ENCODE data around the gene SHC3. TPM values are rescaled to one million over a fixed set of nuclear protein-coding genes. Genes with fewer than 3 reads are reported as not detected.

Gene SHC3, protein sequence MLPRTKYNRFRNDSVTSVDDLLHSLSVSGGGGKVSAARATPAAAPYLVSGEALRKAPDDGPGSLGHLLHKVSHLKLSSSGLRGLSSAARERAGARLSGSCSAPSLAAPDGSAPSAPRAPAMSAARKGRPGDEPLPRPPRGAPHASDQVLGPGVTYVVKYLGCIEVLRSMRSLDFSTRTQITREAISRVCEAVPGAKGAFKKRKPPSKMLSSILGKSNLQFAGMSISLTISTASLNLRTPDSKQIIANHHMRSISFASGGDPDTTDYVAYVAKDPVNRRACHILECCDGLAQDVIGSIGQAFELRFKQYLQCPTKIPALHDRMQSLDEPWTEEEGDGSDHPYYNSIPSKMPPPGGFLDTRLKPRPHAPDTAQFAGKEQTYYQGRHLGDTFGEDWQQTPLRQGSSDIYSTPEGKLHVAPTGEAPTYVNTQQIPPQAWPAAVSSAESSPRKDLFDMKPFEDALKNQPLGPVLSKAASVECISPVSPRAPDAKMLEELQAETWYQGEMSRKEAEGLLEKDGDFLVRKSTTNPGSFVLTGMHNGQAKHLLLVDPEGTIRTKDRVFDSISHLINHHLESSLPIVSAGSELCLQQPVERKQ
- 1 to 10 TPM; 1.5 to 1.8 TPM for total RNA-seq

DNA sequence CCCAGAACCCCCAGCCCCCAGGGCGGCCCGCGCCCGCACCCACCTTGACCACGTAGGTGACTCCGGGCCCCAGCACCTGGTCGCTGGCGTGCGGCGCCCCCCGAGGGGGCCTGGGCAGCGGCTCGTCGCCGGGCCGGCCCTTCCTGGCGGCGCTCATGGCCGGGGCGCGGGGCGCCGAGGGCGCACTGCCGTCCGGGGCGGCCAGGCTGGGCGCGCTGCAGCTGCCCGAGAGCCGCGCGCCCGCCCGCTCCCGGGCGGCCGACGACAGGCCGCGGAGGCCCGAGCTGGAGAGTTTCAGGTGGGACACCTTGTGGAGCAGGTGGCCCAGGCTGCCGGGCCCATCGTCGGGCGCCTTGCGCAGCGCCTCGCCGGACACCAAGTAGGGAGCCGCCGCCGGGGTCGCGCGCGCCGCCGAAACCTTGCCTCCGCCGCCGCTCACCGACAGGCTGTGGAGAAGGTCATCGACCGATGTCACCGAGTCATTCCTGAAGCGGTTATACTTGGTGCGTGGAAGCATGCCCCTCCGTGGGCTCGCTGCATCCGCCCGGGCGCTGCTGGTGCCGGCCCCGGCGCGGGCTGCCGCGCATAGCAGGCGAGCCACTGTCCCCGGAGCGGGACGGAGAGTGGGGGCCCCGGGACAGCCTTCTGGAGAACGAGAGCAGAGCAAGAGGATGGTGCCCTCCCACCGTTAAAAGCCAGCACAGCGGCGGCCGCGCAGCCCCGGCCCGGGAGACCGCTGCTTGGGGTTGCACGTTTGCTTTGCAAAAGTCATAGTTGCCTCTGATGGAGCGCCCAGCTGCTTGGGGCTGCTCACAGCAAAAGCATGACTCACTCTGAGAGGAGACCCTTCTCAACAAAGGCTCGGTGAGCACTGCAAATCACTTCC lies at the start of gene SHC3:
Gene SHC3 (minus strand): TSS at position 875 of the 886 bp plus-strand sequence. CDS start 358 bp downstream, at position 517.
- H3K4me3 ChIP-seq = peak within 1 kb of the TSS; percentile 68
- H3K4me1 ChIP-seq (ENCODE audit: control insufficient read depth in 1 of 2, low read depth in 2 of 2) = peaks cover 18 to 31% of the 10 kb centered on the region in 2 donors
- TF ChIP-seq, protein P1, sequence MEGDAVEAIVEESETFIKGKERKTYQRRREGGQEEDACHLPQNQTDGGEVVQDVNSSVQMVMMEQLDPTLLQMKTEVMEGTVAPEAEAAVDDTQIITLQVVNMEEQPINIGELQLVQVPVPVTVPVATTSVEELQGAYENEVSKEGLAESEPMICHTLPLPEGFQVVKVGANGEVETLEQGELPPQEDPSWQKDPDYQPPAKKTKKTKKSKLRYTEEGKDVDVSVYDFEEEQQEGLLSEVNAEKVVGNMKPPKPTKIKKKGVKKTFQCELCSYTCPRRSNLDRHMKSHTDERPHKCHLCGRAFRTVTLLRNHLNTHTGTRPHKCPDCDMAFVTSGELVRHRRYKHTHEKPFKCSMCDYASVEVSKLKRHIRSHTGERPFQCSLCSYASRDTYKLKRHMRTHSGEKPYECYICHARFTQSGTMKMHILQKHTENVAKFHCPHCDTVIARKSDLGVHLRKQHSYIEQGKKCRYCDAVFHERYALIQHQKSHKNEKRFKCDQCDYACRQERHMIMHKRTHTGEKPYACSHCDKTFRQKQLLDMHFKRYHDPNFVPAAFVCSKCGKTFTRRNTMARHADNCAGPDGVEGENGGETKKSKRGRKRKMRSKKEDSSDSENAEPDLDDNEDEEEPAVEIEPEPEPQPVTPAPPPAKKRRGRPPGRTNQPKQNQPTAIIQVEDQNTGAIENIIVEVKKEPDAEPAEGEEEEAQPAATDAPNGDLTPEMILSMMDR (IDR thresholded peaks at IDR 0.05) = no peak
- no peaks in the 10 kb centered on the region for H3K36me3 ChIP-seq
- peaks cover 11% of the 10 kb centered on the region for H3K27me3 ChIP-seq (replicated peaks; ENCODE audit: insufficient read depth)
- DNase-seq (ENCODE audit: low spot score) (no peak), ATAC-seq (ENCODE audit: insufficient number of reproducible peaks, low FRiP score, low read depth) (no peak)
- H3K27ac ChIP-seq = peak within 1 kb of the TSS; percentile 59 to 62
- H3K9me3 ChIP-seq = no peaks in the 10 kb centered on the region

DNA sequence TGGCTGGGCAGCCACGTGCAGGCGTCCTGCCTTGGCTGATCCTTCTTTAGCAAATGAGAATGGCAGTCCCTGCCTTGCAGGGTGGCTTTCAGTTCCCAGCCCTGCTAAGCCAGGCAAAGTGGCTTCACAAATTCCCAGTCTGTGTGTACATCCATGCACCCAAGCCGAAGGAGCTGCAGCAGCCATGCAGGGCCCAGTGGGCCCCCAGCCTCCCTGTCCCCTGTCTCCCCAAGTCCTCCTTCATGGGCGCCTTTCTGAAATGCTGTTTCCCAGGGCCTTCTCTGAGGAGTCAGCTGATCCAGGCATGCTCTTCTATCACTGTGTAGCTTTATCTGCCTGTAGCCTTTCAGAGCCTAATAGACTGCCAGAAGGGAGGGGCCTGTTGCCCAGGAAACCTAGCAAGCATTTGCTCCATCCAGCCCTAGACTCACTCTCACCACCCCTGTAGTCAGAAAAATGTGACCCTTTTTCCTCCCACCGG lies 47.4 kb upstream of the SHC3 start:
- no peaks in the 10 kb centered on the region for H3K27me3 ChIP-seq (replicated peaks; ENCODE audit: insufficient read depth)
- H3K4me1 ChIP-seq (ENCODE audit: control insufficient read depth in 1 of 2, low read depth in 2 of 2) = no peaks in the 10 kb centered on the region
- no peak overlapping the region for H3K27ac ChIP-seq
- ATAC-seq (ENCODE audit: insufficient number of reproducible peaks, low FRiP score, low read depth) (no peak), DNase-seq (ENCODE audit: low spot score) (no peak)
- TF ChIP-seq, protein P1 (IDR thresholded peaks at IDR 0.05) = no peak
- H3K9me3 ChIP-seq = peaks cover 3% of the 10 kb centered on the region
- H3K4me3 ChIP-seq = no peak overlapping the region
- no peaks in the 10 kb centered on the region for H3K36me3 ChIP-seq

DNA sequence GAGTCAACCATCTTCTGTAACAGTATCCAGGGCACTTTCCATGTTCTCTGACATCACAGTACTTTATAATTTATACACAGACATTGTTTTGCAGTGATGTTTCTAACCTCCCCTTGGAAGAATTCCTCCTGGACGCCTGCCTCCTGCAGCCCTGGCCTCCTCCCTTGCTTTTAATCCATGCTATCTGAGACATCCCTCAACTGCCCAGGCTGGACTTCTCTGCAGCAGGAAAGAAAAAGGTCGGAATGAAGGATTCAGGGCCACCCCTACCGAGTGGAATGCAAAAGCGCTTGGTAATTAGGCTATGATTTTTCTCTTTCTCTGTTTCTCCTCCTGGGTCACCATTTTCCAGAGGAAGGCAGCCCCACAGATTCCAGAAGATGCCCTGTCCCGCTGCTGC lies 47.0 kb upstream of the SHC3 start:
- no peaks in the 10 kb centered on the region for H3K36me3 ChIP-seq
- no peaks in the 10 kb centered on the region for H3K27me3 ChIP-seq (replicated peaks; ENCODE audit: insufficient read depth)
- H3K27ac ChIP-seq = no peak overlapping the region
- H3K4me3 ChIP-seq = no peak overlapping the region
- DNase-seq (ENCODE audit: low spot score) = no peak
- H3K4me1 ChIP-seq (ENCODE audit: control insufficient read depth in 1 of 2, low read depth in 2 of 2) = no peaks in the 10 kb centered on the region
- TF ChIP-seq, protein P1 (IDR thresholded peaks at IDR 0.05) = no peak
- ATAC-seq (ENCODE audit: insufficient number of reproducible peaks, low FRiP score, low read depth) = no peak
- H3K9me3 ChIP-seq = peaks cover under 1% of the 10 kb centered on the region

DNA sequence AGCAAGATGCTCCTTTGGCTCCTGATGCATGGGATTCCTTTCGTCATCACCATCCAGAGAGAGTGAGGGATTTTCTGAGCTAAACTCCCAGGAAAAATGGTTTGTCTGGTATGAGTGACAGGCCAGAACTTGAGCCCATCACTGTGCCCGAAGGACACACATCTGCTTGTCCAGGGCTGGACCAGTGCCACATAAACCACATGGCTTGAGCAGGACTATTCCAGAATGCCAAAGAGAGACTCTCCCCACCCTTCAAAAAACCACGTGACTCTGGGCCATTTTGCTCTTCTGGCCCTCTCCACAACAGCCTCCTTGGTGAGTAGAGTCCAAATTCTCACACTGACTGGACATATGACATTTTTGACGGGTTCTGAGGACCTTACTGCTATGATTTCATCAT lies 46.4 kb upstream of the SHC3 start:
- Histone ChIP-seq H3K4me3 (no peak overlapping the region), H3K36me3 (no peaks in the 10 kb centered on the region), H3K9me3 (no peaks in the 10 kb centered on the region), H3K4me1 (ENCODE audit: control insufficient read depth in 1 of 2, low read depth in 2 of 2) (no peaks in the 10 kb centered on the region), H3K27me3 (replicated peaks; ENCODE audit: insufficient read depth) (no peaks in the 10 kb centered on the region), H3K27ac (no peak overlapping the region)
- ATAC-seq (ENCODE audit: insufficient number of reproducible peaks, low FRiP score, low read depth) (no peak), DNase-seq (ENCODE audit: low spot score) (no peak)
- TF ChIP-seq, protein P1 (IDR thresholded peaks at IDR 0.05) = no peak

Measured in thoracic aorta (tissue), 2 donors.